ENCODE data around the gene KLHL14.

Gene KLHL14

DNA sequence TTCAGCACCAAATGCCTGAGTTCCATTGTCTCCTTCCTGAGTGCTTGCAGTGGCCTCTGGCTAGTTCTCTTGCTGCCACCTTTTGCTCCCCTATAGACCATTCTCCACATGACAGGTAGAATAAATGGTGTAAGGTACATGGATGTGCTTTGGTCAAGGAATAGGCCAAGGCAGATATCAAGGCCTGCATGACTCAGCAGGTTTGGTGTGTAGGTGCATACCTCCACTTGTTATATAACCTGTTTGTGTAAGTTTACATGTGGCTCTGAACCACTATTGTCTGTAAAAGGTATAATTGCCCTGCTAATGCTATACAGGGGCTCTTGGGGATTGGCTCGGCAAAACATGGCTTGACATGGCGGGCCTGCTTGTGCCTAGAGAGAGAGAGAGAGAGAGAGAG is 143.5 kb downstream of the KLHL14 start:
- no peak for DNase-seq (ENCODE audit: low read depth in 1 of 2, low spot score in 1 of 2)
- Histone ChIP-seq H3K27me3 (ENCODE audit: insufficient read depth, poor library complexity, severe bottlenecking) (no peaks in the 10 kb centered on the region), H3K27ac (replicated peaks) (no peak overlapping the region), H3K4me3 (replicated peaks; ENCODE audit: insufficient read depth, low read length) (no peak overlapping the region)
- TF ChIP-seq, protein P1, sequence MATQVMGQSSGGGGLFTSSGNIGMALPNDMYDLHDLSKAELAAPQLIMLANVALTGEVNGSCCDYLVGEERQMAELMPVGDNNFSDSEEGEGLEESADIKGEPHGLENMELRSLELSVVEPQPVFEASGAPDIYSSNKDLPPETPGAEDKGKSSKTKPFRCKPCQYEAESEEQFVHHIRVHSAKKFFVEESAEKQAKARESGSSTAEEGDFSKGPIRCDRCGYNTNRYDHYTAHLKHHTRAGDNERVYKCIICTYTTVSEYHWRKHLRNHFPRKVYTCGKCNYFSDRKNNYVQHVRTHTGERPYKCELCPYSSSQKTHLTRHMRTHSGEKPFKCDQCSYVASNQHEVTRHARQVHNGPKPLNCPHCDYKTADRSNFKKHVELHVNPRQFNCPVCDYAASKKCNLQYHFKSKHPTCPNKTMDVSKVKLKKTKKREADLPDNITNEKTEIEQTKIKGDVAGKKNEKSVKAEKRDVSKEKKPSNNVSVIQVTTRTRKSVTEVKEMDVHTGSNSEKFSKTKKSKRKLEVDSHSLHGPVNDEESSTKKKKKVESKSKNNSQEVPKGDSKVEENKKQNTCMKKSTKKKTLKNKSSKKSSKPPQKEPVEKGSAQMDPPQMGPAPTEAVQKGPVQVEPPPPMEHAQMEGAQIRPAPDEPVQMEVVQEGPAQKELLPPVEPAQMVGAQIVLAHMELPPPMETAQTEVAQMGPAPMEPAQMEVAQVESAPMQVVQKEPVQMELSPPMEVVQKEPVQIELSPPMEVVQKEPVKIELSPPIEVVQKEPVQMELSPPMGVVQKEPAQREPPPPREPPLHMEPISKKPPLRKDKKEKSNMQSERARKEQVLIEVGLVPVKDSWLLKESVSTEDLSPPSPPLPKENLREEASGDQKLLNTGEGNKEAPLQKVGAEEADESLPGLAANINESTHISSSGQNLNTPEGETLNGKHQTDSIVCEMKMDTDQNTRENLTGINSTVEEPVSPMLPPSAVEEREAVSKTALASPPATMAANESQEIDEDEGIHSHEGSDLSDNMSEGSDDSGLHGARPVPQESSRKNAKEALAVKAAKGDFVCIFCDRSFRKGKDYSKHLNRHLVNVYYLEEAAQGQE (IDR thresholded peaks at IDR 0.05; ENCODE audit: insufficient replicate concordance, low read depth), result no peak
- no peak for TF ChIP-seq SPI1 (IDR thresholded peaks at IDR 0.05; ENCODE audit: borderline replicate concordance, low read depth)

DNA sequence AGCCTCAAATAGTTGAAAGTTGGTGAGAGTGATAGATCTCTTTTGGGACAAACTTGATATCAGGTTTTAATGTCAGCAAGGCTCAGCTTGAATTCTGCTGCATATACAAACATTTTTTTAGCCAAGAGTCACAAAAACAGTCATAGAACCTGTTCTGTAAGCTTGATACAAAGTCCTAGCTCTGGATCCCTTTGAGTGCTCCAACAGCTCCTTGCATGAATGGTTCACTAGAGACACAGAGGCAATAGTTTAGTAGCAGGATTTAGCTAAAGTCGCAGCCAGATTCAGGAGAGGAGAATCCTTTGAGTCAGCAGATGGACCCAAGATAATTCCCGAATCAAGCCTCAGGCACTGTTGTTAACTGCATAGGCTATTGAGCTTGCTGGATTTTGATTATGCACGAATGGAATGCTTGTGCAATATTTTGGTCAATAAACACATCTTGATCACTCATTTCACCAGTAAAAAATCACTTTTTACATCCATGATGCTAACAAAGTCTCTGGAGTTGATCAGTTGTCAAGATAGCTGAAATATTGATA is 148.6 kb downstream of the KLHL14 start:
- TF ChIP-seq, protein P1 (IDR thresholded peaks at IDR 0.05; ENCODE audit: insufficient replicate concordance, low read depth), result no peak
- Histone ChIP-seq H3K27ac (replicated peaks) (no peak overlapping the region), H3K4me3 (replicated peaks; ENCODE audit: insufficient read depth, low read length) (no peak overlapping the region), H3K27me3 (ENCODE audit: insufficient read depth, poor library complexity, severe bottlenecking) (no peaks in the 10 kb centered on the region)
- no peak for DNase-seq (ENCODE audit: low read depth in 1 of 2, low spot score in 1 of 2)

DNA sequence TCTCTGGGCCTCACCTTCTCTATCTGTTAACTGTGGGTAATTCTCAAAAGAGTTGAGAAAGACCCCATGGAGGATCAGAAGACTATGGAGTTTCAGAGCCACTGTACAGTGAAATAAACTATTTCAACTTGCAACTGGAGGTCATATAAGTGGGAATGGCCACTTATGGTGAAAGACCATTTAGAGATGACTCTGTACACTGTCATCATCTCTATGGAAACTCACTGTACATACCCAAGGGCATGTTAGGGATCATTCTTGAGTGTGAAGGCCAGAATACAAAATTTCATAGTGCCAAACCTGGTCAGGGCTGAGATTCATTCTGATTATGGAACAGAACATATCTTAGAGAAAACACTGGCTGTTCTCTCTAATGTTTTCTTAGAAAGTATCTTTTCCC is 149.3 kb downstream of the KLHL14 start:
- Histone ChIP-seq H3K27ac (replicated peaks) (no peak overlapping the region), H3K4me3 (replicated peaks; ENCODE audit: insufficient read depth, low read length) (no peak overlapping the region), H3K27me3 (ENCODE audit: insufficient read depth, poor library complexity, severe bottlenecking) (no peaks in the 10 kb centered on the region)
- DNase-seq (ENCODE audit: low read depth in 1 of 2, low spot score in 1 of 2), result no peak
- TF ChIP-seq GABPA (IDR thresholded peaks at IDR 0.05; ENCODE audit: low read depth) (no peak), POLR2AphosphoS5 (IDR thresholded peaks at IDR 0.05; ENCODE audit: low read depth) (no peak), SPI1 (IDR thresholded peaks at IDR 0.05; ENCODE audit: borderline replicate concordance, low read depth) (no peak)
- TF ChIP-seq, protein P1 (IDR thresholded peaks at IDR 0.05; ENCODE audit: insufficient replicate concordance, low read depth), result no peak
- TF ChIP-seq, protein P2, sequence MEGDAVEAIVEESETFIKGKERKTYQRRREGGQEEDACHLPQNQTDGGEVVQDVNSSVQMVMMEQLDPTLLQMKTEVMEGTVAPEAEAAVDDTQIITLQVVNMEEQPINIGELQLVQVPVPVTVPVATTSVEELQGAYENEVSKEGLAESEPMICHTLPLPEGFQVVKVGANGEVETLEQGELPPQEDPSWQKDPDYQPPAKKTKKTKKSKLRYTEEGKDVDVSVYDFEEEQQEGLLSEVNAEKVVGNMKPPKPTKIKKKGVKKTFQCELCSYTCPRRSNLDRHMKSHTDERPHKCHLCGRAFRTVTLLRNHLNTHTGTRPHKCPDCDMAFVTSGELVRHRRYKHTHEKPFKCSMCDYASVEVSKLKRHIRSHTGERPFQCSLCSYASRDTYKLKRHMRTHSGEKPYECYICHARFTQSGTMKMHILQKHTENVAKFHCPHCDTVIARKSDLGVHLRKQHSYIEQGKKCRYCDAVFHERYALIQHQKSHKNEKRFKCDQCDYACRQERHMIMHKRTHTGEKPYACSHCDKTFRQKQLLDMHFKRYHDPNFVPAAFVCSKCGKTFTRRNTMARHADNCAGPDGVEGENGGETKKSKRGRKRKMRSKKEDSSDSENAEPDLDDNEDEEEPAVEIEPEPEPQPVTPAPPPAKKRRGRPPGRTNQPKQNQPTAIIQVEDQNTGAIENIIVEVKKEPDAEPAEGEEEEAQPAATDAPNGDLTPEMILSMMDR (IDR thresholded peaks at IDR 0.05; ENCODE audit: insufficient read depth, low read length), result no peak
